HPDE6-E6E7 (cell line): ENCODE measurements around the gene DCP2.
A peak's percentile ranks its signal among the peaks of the same experiment; 100 is the strongest.

Source experiments
- DNase-seq: peaks from one replicate; pipeline ENCODE4 v3.0.0; 2011; ENCODE audit warnings: missing footprints; ENCODE audit errors: extremely low spot score

DCP2 gene

DNA sequence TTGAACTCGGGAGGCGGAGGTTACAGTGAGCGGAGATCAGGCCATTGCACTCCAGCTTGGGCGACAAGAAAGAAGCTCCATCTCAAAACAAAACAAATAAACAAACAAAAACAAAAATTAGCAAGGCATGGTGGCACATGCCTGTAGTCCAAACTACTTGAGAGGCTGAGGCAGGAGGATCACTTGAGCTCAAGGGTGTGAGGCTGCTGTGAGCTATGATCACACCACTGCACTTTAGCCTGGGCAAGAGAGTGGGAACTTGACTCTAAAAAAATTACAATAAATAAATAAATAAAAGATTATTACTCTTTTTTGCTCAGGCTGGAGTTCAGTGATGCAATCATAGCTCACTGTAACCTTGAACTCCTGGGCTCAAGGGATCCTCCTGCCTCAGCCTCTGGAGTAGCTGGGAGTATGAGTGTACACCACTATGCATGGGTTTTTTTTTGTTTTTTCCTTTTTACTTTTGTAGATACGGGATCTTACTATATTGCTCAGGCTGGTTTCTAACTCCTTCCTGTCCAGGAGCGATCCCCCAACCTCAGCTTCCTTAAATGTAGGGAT, 9.0 kb upstream of the DCP2 start:
- DNase-seq, result no peak

DNA sequence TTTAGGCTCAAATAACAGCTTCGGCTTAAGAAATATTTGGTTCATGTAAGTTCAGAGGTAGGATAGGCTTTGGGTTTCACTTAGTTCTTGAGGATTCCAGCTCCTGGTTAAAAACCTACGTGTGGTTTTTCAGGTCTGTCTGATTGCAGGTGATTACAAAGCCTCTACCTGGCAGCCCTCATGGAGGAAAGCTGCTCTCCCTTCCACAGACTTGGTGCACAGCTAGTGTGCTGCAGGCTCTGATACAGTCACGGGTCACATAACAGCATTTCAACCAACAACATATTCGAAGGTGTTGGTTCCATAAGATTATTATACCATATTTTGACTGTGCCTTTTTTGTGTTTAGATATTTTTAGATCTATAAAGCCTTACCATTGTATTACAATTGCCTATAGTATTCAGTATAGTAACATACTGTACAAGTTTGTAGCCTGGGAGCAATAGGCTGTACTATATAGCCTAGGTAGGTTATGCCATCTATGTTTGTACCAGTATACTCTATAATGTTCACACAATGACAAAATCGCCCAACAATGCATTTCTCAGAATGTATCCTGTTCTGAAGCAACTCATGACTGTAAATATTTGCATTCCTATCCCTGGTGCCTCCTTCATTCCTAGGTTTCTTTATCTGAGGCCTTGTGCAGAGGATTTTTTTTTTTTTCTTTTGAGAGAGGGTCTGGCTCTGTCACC, 8.0 kb upstream of the DCP2 start:
- DNase-seq, result no peak

DNA sequence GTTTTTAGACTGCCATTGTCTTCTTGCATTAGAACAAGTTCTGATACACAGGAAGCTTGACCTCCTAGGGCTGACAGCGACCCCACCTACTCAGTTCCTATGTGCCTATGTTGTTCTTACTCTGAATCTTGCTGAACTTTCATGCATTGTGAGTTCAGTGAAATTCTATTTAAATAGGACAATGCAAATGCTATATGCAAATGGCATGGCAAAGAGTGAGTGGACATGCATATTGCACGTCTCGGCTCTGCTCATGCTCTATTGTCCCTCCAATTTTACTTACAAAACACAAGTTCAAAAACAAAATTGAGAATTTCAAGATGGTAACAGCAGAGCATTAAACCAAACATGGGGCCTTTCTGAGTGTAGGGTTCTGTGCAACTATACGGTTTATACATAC, 5.3 kb upstream of the DCP2 start:
- DNase-seq, result no peak

DNA sequence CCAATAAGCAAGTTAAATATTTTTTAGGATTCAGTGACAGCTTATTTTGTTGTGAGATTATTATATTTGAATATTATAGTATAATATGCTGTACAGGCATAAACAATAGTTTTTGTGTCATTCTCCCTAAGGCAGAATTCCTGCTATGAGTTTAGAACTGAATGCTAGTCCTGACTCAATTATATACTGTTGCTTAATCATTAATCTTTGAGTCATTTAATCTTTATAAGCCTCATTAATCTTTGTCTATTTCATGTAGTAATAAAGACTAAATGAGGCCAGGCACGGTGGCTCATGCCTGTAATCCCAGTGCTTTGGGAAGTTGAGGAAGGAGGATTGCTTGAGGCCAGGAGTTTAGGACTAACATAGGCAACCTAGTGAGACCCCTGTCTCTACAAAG, 3.6 kb upstream of the DCP2 start:
- DNase-seq, result no peak

DNA sequence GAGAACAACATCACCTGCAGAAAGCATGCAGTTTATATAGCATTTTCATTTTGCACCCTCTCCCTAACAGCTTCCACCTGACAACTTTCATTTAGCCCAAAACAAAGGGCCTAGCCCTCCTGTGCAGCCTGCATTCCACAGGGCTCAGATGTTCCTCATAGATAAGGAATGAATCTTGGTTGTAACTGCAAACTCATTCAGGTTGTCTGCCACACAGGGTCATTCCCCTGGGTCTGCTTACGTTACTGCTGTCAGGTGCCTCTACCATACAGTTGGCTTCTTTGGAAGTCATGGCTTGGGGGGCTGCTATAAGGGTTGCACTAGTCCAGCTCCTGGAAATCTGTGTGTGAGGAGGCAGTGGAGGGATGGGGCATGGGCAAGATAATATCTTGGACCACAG, 2.7 kb upstream of the DCP2 start:
- DNase-seq, result no peak

DNA sequence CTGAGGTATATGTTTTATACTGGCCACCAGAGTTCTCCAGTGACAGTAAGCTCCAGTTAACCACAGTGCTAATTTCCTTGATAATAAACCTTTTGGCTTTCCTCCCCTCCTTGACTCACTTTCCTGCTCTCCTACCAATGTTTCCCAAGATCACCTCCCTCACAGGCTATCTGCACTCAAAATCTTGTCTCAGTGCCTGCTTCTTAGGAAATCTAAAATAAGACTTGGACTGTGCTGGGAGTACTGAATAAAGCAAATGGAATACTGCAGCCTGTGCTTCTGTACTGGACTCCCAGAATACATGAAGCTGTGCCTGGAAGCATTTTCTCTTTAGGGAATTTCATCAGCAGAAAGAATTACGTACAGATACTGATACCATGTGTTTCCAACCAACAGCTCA, 1.7 kb upstream of the DCP2 start:
- DNase-seq, result no peak

DNA sequence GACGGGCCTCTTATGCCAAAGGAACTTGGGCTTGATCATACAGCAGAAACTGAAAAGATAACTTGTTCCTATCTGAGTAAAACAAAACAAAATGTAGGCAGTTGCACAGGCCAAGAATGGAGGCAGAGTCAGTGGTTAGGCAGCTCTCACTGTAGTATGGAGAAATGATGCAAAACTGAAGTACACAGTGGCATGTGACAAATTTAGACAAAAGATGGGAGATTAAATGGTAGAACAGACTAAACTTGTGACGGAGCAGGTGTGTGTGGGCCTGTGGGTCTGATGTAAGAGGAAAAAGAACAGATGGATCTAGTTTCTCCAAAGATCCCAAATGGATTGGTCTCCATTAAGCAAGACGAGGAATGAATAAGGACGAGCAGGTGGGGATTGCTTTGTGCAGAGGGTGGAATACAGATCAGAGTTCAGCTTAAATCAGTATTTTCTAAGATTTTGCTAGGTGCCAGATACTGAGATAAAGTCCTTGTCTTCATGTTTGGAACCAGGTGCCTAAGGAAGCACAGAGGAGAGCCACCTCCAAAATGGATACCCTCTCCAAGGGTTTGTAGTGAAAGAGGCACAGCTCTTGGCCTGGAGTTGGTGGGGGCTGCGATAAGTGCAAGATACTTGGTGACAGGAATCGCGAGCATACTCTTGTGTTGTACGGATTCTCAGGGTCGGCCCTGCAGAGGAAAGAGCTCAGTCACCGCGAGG, 722 bp upstream of the DCP2 start:
- no peak for DNase-seq

DNA sequence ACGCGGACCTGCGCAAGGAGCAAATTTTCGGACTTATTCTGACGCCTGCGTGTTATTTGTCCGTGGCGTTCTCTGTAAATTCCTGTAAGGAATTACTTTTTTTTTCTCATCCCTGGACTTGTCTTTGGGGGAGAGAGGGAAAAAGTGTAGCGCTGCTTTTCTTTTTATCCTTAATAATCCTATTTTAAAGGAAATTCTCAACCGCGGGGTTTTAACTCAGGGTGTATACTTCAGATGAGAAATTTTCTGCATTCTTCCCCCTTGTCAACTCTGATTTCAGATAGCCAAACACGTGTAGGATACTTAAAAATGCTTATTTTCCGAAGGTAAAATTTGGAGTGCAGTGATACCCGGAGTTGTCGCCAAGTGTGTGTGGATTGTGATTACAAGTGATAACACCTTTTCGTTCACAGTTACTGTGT, 853 bp downstream of the DCP2 start:
- DNase-seq, result no peak

DNA sequence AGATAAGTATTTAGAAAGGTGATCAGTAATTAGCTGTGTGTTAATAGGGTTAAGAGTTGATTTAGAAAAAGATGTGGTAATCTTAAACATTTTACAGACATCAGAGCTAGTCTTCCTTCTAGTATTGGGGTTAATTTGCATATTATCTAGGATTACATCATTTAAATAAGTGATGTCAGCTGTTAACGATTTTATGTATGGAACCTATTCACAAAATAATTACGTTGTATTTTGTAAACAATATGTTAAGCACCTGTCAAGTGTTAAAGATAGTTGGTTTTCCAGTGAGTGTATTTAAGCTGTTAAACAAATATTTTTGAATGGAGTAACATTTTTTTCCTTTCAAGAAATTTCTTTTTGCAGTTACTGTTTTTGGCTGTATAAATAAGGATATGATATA, 2.2 kb downstream of the DCP2 start:
- no peak for DNase-seq

DNA sequence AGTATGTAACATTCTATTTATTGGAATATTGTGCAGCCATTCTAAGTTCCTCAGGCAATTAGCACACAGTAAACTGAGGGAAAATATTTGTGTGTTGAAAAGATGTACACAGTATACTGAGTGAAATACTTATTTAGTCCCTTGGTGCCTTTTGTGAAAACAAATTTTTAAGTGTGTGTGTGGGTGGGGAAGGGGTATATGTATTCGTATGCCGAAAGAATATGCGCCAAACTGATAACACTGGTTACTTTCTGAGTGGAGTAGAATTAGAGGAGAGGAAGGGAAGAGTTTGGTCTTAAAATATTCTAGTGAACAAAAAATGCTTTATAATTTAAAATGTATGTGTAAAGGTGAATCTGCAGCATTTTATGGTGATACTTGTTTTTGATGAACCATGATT, 3.1 kb downstream of the DCP2 start:
- DNase-seq, result no peak

DNA sequence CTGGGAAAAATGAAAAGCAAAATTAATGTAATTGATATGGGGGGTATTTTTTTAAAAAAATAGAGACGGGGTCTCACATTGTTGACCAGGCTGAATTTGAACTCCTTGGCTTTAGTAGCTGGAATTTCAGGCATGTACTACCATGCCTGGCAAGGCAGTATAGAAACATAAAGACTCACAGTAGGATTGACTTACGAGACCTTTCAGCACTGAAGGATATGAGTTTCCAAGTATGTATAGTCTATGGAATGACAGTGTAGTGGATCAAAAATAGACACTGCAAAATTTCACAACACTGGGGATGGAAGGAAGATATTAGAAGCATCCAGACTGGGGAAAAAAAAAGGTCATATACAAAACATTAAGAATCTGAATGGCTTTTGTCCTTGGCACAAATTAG, 6.8 kb downstream of the DCP2 start:
- no peak for DNase-seq

DNA sequence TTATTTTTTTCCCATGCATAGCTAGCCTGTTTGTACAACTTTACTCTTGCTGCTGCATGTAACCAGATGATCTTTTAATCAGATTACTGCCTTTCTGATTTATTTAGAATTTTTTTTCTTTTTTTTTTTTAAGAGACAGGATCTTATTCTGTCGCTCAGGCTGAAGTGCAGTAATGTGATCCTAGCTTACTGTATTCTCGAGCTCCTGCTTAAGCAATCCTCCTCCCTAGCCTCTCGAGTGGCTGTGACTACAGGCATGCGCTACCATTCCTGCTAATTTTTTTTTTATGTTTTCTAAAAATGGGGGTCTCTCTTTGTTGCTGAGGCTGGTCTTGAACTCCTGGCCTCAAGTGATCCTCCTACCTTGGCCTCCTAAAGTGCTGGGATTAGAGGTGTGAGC, 9.6 kb downstream of the DCP2 start:
- DNase-seq, result no peak

DNA sequence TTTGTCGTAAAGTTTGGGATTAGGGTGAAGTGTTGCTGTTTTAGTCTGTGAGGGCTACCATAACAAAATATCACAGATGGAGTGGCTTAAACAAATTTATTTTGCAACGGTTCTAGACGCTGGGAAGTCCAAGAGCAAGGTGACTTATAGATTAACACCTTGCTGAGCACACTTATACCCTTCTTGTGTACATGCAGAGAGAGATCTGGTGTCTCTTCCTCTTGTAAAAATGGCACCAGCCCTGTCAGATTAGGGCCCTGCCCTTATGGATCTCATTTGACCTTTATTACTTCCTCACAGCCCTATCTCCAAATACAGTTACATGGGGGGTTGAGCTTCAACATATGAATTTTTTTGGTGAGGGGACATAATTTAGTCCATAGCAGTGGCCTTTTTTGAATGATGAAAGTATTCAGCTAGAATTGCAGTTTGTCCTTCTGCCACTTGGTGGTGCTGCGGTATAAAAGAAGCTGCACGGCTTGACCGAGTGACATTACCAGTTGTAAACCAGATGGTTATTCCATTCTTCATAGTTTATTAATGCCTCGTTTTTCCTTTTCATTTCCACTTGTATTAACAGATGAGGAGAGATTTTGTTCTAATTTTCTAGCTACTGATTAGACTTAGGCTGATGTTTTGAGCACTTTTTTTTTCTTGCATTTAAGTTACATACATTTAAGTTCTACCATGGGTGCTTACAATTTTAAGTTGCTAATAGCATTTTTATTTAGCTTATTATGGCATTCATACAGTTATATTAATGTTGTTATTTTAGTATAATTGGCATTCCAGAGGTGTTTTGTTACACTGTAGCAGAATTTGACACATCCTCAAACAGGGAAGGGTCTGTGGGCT, 19.4 kb downstream of the DCP2 start:
- DNase-seq, result peak; percentile 45

DNA sequence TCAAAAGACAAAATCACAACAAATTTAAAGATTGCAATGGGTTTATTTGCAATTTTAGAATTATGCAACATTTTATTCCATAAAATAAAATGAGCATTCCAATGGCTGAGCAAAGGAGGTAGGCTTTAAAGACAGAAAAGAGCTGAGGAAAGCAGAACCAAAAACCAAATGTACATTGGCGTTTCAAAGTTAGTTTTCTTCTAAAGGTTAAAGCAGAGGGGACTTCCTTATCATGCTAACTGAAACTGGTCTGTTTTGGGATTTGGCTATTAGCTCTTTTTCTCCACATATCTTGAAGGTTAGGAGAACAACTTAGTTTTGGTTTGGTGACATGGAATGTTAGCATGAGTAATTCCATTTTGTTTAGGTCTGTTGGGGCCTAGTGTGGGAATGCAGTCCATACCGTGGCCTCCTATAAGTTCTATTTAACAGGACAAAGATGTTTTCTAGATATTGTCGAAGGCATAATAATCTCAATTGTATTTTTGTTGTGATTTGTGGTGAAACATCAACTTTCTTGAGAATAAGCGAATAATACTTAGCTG, 20.3 kb downstream of the DCP2 start:
- DNase-seq, result no peak

DNA sequence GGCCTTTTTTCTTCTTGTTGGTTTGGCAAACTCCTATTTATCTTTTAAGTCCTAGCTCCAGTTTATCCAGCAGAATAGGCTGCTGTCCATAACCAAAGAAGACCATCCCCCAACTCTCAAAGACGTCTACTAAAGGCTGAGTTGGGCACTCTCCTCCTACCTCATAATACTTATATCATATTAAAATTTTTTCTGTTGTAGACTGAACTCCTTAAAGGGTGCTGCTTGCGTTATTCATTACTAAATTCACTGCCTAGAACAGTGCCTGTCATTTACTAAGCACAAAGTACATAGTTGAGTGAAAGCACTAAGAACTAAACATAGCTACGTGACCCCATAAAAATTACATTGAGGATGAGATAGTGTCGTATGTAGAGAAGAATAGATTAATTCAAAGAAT, 21.7 kb downstream of the DCP2 start:
- no peak for DNase-seq

DNA sequence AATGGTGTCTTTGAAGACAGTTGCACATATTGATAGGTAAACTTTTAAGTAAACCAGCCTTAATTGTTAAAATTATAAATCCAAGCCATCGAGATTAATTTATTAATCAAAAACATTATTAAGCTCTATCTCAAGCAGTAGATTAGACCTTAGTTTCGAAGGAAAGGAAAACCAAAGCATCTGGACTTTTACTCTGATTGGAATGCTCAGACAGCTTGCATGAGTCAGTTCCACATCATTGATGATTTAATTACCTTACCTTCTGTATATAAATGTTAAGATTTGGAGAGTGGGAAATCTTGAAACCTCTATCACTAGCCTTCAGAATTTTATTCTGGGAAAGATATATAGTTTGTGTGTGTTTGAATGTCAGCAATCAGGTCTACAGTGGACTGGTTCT, 23.9 kb downstream of the DCP2 start:
- no peak for DNase-seq

DNA sequence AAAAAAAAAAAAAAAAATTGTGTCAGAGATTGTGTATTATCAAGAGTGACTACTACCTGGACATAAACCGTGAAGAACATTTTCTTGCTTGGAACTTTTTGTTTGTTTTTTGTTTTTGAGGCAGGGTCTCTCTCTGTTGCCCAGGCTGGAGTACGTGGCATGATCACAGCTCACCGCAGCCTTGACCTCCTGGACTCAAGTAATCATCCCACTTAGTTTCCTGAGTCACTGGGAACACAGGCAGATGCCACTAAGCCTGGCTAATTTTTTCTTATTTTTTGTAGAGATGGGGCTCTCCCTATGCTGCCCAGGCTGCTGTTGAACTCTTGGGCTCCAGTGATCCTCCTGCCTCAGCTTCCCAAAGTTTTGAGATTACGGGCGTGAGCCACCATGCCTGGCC, 25.8 kb downstream of the DCP2 start:
- no peak for DNase-seq

DNA sequence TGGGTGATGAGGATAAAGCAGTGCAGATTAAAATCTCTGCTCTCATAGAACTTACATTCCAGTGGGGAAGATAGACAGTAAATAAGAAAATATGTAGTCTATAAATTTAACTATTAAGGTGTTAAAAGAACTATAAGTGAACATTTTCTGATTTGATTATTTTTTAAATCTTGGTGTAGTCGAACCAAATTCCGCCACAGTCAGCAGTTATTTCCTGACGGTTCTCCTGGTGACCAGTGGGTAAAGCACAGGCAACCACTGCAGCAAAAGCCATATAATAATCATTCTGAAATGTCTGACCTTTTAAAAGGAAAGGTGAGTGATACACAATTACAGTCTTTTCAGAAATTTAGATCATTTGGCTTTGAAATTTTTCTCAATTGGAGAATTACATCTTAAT, 27.2 kb downstream of the DCP2 start:
- DNase-seq, result no peak

DNA sequence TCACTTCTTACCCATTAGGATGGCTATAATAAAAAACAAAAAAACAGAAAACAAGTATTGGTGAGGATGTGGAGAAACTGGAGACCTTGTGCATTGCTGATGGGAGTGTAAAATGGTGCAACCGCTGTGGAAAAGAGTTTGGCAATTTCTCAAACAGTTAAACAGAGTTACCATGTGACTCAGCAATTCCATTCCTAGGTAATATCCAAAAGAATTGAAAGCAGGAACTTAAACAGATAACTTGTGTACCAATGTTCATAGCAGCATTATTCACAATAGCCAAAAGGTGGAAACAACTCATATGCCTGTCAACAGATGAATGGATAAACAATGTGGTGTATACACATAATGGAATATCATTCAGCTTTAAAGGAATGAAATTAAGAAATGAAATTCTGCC, 28.9 kb downstream of the DCP2 start:
- no peak for DNase-seq

DNA sequence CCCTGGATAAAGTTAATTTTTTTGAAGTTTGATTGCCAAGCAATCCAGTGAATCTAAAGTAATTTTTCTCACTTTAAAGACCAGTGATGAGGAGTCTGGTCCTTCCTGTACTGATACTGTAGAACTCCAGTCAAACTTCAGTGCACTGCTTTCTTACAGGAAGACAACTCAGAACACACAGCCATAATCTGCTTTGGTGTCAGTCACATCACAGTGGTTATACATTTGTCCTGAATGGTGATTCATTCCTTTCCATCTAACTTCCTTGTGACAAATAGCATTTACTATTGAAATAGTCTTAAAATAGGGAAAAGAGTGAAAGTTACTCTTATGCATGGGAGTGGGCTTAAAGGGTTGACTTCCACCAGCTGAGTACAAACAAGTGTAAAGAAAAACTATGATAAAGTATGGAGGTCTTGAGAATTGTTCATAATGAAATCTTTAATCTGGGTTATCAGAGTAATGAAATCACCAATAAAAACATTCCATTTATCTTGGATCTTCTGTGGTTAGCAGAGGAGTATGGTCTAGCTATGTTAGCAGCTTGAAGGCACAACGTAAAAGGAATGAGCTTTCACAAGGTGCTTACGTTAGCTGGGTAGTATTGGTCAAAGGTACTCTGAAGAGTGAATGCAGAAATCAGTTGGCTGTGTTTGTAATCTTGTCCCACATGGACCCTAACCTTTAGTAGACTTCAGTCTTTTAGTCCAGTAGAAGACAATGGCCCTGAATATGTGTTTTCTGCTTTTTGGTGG, 41.5 kb downstream of the DCP2 start:
- DNase-seq, result no peak

DNA sequence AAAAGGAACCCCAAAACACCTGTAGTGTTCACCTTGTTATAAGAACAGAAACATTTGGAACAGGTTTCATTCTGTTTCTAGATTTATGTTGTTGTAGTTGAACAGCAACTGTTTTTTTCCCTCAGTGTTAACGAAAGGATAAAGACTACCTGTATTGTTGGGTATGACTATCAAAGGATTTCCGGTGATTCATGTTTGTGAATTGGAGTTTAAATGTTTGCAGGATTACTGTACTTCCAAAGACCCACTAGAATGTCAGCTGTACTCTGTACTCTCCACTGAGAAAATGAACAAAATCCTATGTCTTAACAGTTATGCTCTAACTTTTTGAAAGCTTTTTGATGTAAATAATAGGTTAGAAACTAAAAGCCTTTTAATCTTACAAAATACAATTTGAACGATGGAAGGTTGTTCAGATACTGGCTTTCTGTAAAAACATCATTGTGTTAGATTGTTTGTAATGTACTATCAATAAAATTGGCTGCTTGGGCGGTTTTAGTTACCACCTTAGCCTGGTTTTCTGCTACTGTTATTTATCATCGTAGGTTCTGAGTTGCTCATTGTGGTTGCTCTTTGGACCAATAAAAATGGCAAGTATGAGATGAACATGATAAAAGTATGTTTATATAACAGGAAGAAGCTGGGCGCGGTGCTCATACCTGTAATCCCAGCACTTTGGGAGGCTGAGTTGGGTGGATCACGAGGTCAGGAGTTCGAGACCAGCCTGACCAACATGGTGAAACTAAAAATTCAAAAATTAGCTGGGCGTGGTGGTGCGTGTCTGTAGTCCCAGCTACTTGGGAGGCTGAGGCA, 44.1 kb downstream of the DCP2 start:
- peak; percentile 75 for DNase-seq
